Uterus (tissue), 4 donors: ENCODE data around the gene DENND2C. TPM values are rescaled to one million over a fixed set of nuclear protein-coding genes. Genes with fewer than 3 reads are reported as not detected.
A peak's percentile ranks its signal among the peaks of the same experiment; 100 is the strongest.

Experiments
- DNase-seq, 2 donors: peaks; one replicate each; pipeline ENCODE4 v3.0.0-alpha.2; 2019 to 2020
- H3K27ac ChIP-seq, 2 donors: fragments of 200-600 bp; sonication (generic); 1 replicate in 1 of 2; 2 replicates in 1 of 2; pipeline ENCODE4 v1.5.1; 2016 to 2018
- H3K27me3 ChIP-seq, 2 donors: fragments of 200-600 bp; sonication (generic); one replicate each; pipeline ENCODE4 v1.5.1; 2018 to 2019; ENCODE audit warnings: control low read depth in 1 of 2
- H3K36me3 ChIP-seq, 2 donors: fragments of 200-600 bp; sonication (generic); one replicate each; pipeline ENCODE4 v1.5.1; 2019; ENCODE audit warnings: control low read depth in 1 of 2
- H3K4me1 ChIP-seq, 2 donors: fragments of 200-600 bp; sonication (generic); one replicate each; pipeline ENCODE4 v1.5.1; 2018 to 2019; ENCODE audit warnings: control low read depth in 1 of 2
- H3K4me3 ChIP-seq, 2 donors: fragments of 200-600 bp; sonication (generic); 1 replicate in 1 of 2; 2 replicates in 1 of 2; pipeline ENCODE4 v1.5.1; 2018 to 2019; ENCODE audit warnings: mild to moderate bottlenecking in 1 of 2
- H3K9me3 ChIP-seq, 2 donors: fragments of 200-600 bp; sonication (generic); one replicate each; pipeline ENCODE4 v1.5.1; 2019; ENCODE audit warnings: control low read depth in 1 of 2
- CTCF ChIP-seq, 4 experiments: fragments of 200-600 bp in 2 of 4; fragments of 450-650 bp in 2 of 4; sonication (generic) in 2 of 4; IDR thresholded peaks; one replicate each; pipeline ENCODE4 v1.5.1; 2016 to 2019; ENCODE audit warnings: antibody characterized with exemption in 4 of 4, mild to moderate bottlenecking in 2 of 4, moderate library complexity in 1 of 4
- POLR2A ChIP-seq, 2 donors: fragments of 450-650 bp; IDR thresholded peaks; one replicate each; pipeline ENCODE4 v1.6.1; 2016; ENCODE audit warnings: antibody characterized with exemption in 2 of 2, mild to moderate bottlenecking in 1 of 2, moderate library complexity in 1 of 2
- intact Hi-C: fragments of 100-400 bp; cut with DNase I; formaldehyde crosslinking; loops from one replicate; pipeline ENCODE4 v1.15.1; 2023; ENCODE audit warnings: low total_unique reads
- total RNA-seq, 4 donors: library from RNA; depleted of rRNA in 3 of 4; stranded (reverse); fragments of >200 nt in 3 of 4; gene quantifications; one replicate each; pipeline versions ENCODE4 v1.1.0 to v1.2.4, GENCODE V29; 2014 to 2023
- donor health status: DM: yes; HTN: yes; CAD: no.

DENND2C gene
- total RNA-seq, 4 donors from 2014 or later: 1.8 to 7.9 (median 4.4) TPM

- no peaks in the 10 kb centered on the region for H3K27me3 ChIP-seq
- no peak overlapping the region for H3K27ac ChIP-seq
- no peak overlapping the region for H3K4me3 ChIP-seq
- intact Hi-C loops: no loop called here
- no peaks in the 10 kb centered on the region for H3K9me3 ChIP-seq
- H3K4me1 ChIP-seq: no peaks in the 10 kb centered on the region
- TF ChIP-seq POLR2A (IDR thresholded peaks at IDR 0.05) (no peak), CTCF (IDR thresholded peaks at IDR 0.05) (no peak)
- H3K36me3 ChIP-seq: no peaks in the 10 kb centered on the region
- no peak for DNase-seq
Measured at GRCh38 chr1:114685851-114686250, 16.0 kb upstream of the DENND2C start.

GRCh38 chr1:114677691-114678090 lies 7.8 kb upstream of the DENND2C start:
- Histone ChIP-seq H3K4me3 (no peak overlapping the region), H3K9me3 (no peaks in the 10 kb centered on the region), H3K4me1 (no peaks in the 10 kb centered on the region), H3K36me3 (no peaks in the 10 kb centered on the region), H3K27me3 (no peaks in the 10 kb centered on the region), H3K27ac (no peak overlapping the region)
- DNase-seq: no peak
- no peak for TF ChIP-seq POLR2A (IDR thresholded peaks at IDR 0.05)
- intact Hi-C loops: no loop called here

- no peak for TF ChIP-seq POLR2A (IDR thresholded peaks at IDR 0.05)
- no peak for TF ChIP-seq CTCF (IDR thresholded peaks at IDR 0.05)
- no peak overlapping the region for H3K4me3 ChIP-seq
- intact Hi-C loops: no loop called here
- no peaks in the 10 kb centered on the region for H3K4me1 ChIP-seq
- no peaks in the 10 kb centered on the region for H3K36me3 ChIP-seq
- no peaks in the 10 kb centered on the region for H3K9me3 ChIP-seq
- H3K27me3 ChIP-seq: no peaks in the 10 kb centered on the region
- no peak overlapping the region for H3K27ac ChIP-seq
- no peak for DNase-seq
Measured at GRCh38 chr1:114676115-114676514, 6.3 kb upstream of the DENND2C start.

- no peaks in the 10 kb centered on the region for H3K4me1 ChIP-seq
- no peaks in the 10 kb centered on the region for H3K9me3 ChIP-seq
- no peaks in the 10 kb centered on the region for H3K27me3 ChIP-seq
- no peaks in the 10 kb centered on the region for H3K36me3 ChIP-seq
- intact Hi-C loops: no loop called here
- TF ChIP-seq CTCF (IDR thresholded peaks at IDR 0.05) (no peak), POLR2A (IDR thresholded peaks at IDR 0.05) (no peak)
- DNase-seq: no peak
- no peak overlapping the region for H3K4me3 ChIP-seq
- no peak overlapping the region for H3K27ac ChIP-seq
Measured at GRCh38 chr1:114671939-114672275, 2.1 kb upstream of the DENND2C start.

GRCh38 chr1:114671011-114671938 lies 1.4 kb upstream of the DENND2C start:
- no peak for TF ChIP-seq POLR2A (IDR thresholded peaks at IDR 0.05)
- peak in 1 of 4 experiments; percentile 18 for TF ChIP-seq CTCF (IDR thresholded peaks at IDR 0.05)
- intact Hi-C loops: no loop called here
- H3K9me3 ChIP-seq: no peaks in the 10 kb centered on the region

More at GRCh38 chr1:114671011-114671938, 1.4 kb upstream of the DENND2C start:
- Histone ChIP-seq H3K27me3 (no peaks in the 10 kb centered on the region), H3K4me1 (no peaks in the 10 kb centered on the region), H3K36me3 (no peaks in the 10 kb centered on the region), H3K4me3 (no peak overlapping the region), H3K27ac (no peak overlapping the region)
- DNase-seq: no peak
